Ovary (tissue), 9 donors: ENCODE measurements around the gene SPINT4. TPM values are rescaled to one million over a fixed set of nuclear protein-coding genes. Genes with fewer than 3 reads are reported as not detected.
"Not testable (repeated sequence)": the region's sequence is repeated elsewhere in the genome, so short reads cannot be mapped to it uniquely, and the experiment has no call there.

Experiments
- DNase-seq, 5 donors: peaks; one replicate each; pipeline ENCODE4 v3.0.0-alpha.2; 2019 to 2020
- H3K27ac ChIP-seq, 2 donors: fragments of 200-600 bp; one replicate each; pipeline versions ENCODE4 v1.5.1 to v1.8.0; 2019 to 2022
- H3K27me3 ChIP-seq: fragments of 200-600 bp; one replicate; pipeline ENCODE4 v1.8.0; 2022
- H3K36me3 ChIP-seq: fragments of 200-600 bp; sonication (generic); one replicate; pipeline ENCODE4 v1.5.1; 2019
- H3K4me1 ChIP-seq: one replicate; pipeline ENCODE4 v1.8.1; 2013; ENCODE audit warnings: mild to moderate bottlenecking, moderate library complexity; ENCODE audit not compliant: insufficient read depth
- H3K4me3 ChIP-seq: fragments of 200-600 bp; sonication (generic); one replicate; pipeline ENCODE4 v1.5.1; 2017
- H3K9me3 ChIP-seq, 2 donors: fragments of 200-600 bp in 1 of 2; sonication (generic) in 1 of 2; one replicate each; pipeline versions ENCODE4 v1.5.1 to v1.8.1; 2013 to 2019; ENCODE audit warnings: mild to moderate bottlenecking in 1 of 2, moderate library complexity in 1 of 2
- CTCF ChIP-seq, 3 donors: fragments of 450-650 bp in 2 of 3; fragments of 200-600 bp in 1 of 3; IDR thresholded peaks; one replicate each; pipeline versions ENCODE4 v1.5.1 to v1.8.0; 2016 to 2022; ENCODE audit warnings: antibody characterized with exemption in 3 of 3, mild to moderate bottlenecking in 1 of 3
- EP300 ChIP-seq: sonication (generic); formaldehyde crosslinking; IDR thresholded peaks from one replicate; pipeline ENCODE4 v1.6.1; 2017; ENCODE audit warnings: antibody characterized with exemption
- POLR2A ChIP-seq: fragments of 450-650 bp; IDR thresholded peaks from one replicate; pipeline ENCODE4 v1.6.1; 2017; ENCODE audit warnings: antibody characterized with exemption, mild to moderate bottlenecking, moderate library complexity
- WGBS, 3 donors: extraction: QIAGEN DNeasy Blood & Tissue Kit in 1 of 3; methylation state at CpG; one replicate each; pipeline versions ENCODE4 v1.1.5 to v1.1.7; 2013 to 2017; 5-methylcytosine and 5-hydroxymethylcytosine counted together
- intact Hi-C, 4 donors: fragments of 100-400 bp; cut with DNase I; formaldehyde crosslinking; loops; one replicate each; pipeline versions ENCODE4 v1.11.0 to v1.15.1; 2022 to 2023
- polyA plus RNA-seq, 2 donors: library from polyadenylated mRNA; stranded (reverse); fragments of 200-250 nt in 1 of 2; fragments of 350-450 nt in 1 of 2; fragmentation: Illumina TruSeq in 1 of 2; extraction: RNeasy Lipid Tissue Mini Kit (QIAGEN cat#74804) in 1 of 2; gene quantifications; one replicate each; pipeline ENCODE4 v1.2.3, GENCODE V29; 2013 to 2014
- total RNA-seq, 7 donors: library from RNA; depleted of rRNA in 2 of 7; stranded (reverse); fragments of >200 nt in 2 of 7; fragmentation: NEBNext Ultra II Directional in 3 of 7; extraction: Animal tissue kit (Norgen Biotek cat#: 25700) in 3 of 7; gene quantifications; one replicate each; pipeline versions ENCODE4 v1.1.0 to v1.2.4, GENCODE V29; 2016 to 2023
- donor health status: DM: no; HTN: no; CAD: no; lungs with moderate emphysema.
- donor health status: DM: no; HTN: no; CAD: no.
- donor health status: Bipolar disorder and iron deficiency.
- donor health status: DM: yes; HTN: yes; CAD: no.
- donor health status: DM: no; HTN: no; CAD: no.
- donor health status: DM: yes; HTN: yes; CAD: no.

SPINT4 gene
- total and polyA plus RNA-seq, 9 donors: not detected

- Histone ChIP-seq H3K27ac (no peak overlapping the region), H3K27me3 (no peaks in the 10 kb centered on the region), H3K9me3 (no peaks in the 10 kb centered on the region), H3K4me1 (no peaks in the 10 kb centered on the region), H3K4me3 (no peak overlapping the region), H3K36me3 (no peaks in the 10 kb centered on the region)
- TF ChIP-seq POLR2A (no peak), CTCF (IDR thresholded peaks at IDR 0.05) (no peak), EP300 (no peak)
- 77 to 89% (median 82%) methylated on average over 4 of the region's 4 CpGs for WGBS, 3 donors
- DNase-seq: no peak
- intact Hi-C loops: no loop called here
Measured at GRCh38 chr20:45742596-45742995, 20.4 kb downstream of the SPINT4 start.

- no peak overlapping the region for H3K4me3 ChIP-seq
- no peaks in the 10 kb centered on the region for H3K9me3 ChIP-seq
- no peaks in the 10 kb centered on the region for H3K36me3 ChIP-seq
- no peak for TF ChIP-seq EP300
- no peak for TF ChIP-seq POLR2A
- no peak for TF ChIP-seq CTCF (IDR thresholded peaks at IDR 0.05)
- H3K27me3 ChIP-seq: no peaks in the 10 kb centered on the region
- intact Hi-C loops: no loop called here
- no peak overlapping the region for H3K27ac ChIP-seq
- no peak for DNase-seq
- no peaks in the 10 kb centered on the region for H3K4me1 ChIP-seq
Measured at GRCh38 chr20:45745015-45745414, 22.9 kb downstream of the SPINT4 start.

GRCh38 chr20:45751721-45752120 is 29.6 kb downstream of the SPINT4 start:
- TF ChIP-seq CTCF (IDR thresholded peaks at IDR 0.05) (no peak), POLR2A (no peak), EP300 (no peak)
- intact Hi-C loops: no loop called here
- Histone ChIP-seq H3K9me3 (peaks cover 0 to 5% of the 10 kb centered on the region in 2 donors), H3K4me1 (no peaks in the 10 kb centered on the region), H3K36me3 (no peaks in the 10 kb centered on the region), H3K27ac (no peak overlapping the region), H3K4me3 (no peak overlapping the region), H3K27me3 (no peaks in the 10 kb centered on the region)
- 78 to 97% (median 86%) methylated on average over 1 of the region's 1 CpG for WGBS, 3 donors
- no peak for DNase-seq

- peaks cover 0 to 5% of the 10 kb centered on the region in 2 donors for H3K9me3 ChIP-seq
- no peak overlapping the region for H3K4me3 ChIP-seq
- DNase-seq: no peak
- no peaks in the 10 kb centered on the region for H3K4me1 ChIP-seq
- no peaks in the 10 kb centered on the region for H3K36me3 ChIP-seq
- intact Hi-C loops: no loop called here
- no peak for TF ChIP-seq CTCF (IDR thresholded peaks at IDR 0.05)
- no peak for TF ChIP-seq POLR2A
- no peak for TF ChIP-seq EP300
- H3K27me3 ChIP-seq: no peaks in the 10 kb centered on the region
- 73 to 83% (median 80%) methylated on average over 3 of the region's 3 CpGs for WGBS, 3 donors
- no peak overlapping the region for H3K27ac ChIP-seq
Measured at GRCh38 chr20:45752746-45753145, 30.6 kb downstream of the SPINT4 start.

- H3K36me3 ChIP-seq: no peaks in the 10 kb centered on the region
- peaks cover 0 to 5% of the 10 kb centered on the region in 2 donors for H3K9me3 ChIP-seq
- no peaks in the 10 kb centered on the region for H3K4me1 ChIP-seq
- no peak for DNase-seq
- no peak overlapping the region for H3K4me3 ChIP-seq
- no peak overlapping the region for H3K27ac ChIP-seq
- H3K27me3 ChIP-seq: no peaks in the 10 kb centered on the region
- intact Hi-C loops: no loop called here
- TF ChIP-seq POLR2A: no peak
- WGBS, 3 donors: 73 to 86% (median 84%) methylated on average over 4 of the region's 4 CpGs
Measured at GRCh38 chr20:45758096-45758495, 35.9 kb downstream of the SPINT4 start.

GRCh38 chr20:45759921-45760320 is 37.8 kb downstream of the SPINT4 start:
- DNase-seq, H3K27me3 ChIP-seq, H3K4me1 ChIP-seq, intact Hi-C loops, H3K36me3 ChIP-seq, H3K9me3 ChIP-seq, H3K4me3 ChIP-seq, H3K27ac ChIP-seq: not testable (repeated sequence)
- WGBS, 3 donors: 66 to 88% (median 77%) methylated on average over 8 of the region's 8 CpGs

- H3K4me3 ChIP-seq, H3K27me3 ChIP-seq, H3K27ac ChIP-seq, H3K9me3 ChIP-seq, intact Hi-C loops, DNase-seq, H3K36me3 ChIP-seq, H3K4me1 ChIP-seq: not testable (repeated sequence)
- 87 to 91% (median 90%) methylated on average over 12 of the region's 12 CpGs for WGBS, 3 donors
Measured at GRCh38 chr20:45761966-45762365, 39.8 kb downstream of the SPINT4 start.

GRCh38 chr20:45764618-45765282 is 42.6 kb downstream of the SPINT4 start:
- H3K9me3 ChIP-seq, H3K4me1 ChIP-seq, H3K36me3 ChIP-seq, DNase-seq, H3K4me3 ChIP-seq, H3K27me3 ChIP-seq, H3K27ac ChIP-seq: not testable (repeated sequence)
- intact Hi-C loops: loop anchor here in 1 of 4 donors (5.0 kb wide), 1 partner anchor 447 kb away; no protein-coding TSS in a partner anchor
- 64 to 72% (median 71%) methylated on average over 13 of the region's 13 CpGs for WGBS, 3 donors
